GM12878 (cell line): Measurements from ENCODE around the gene PSMF1. TPM values are rescaled to one million over a fixed set of nuclear protein-coding genes. Genes with fewer than 3 reads are reported as not detected.

ENCODE experiments used
- ATAC-seq: fragments of 200-7000 bp; cut with Tn5 transposase; 3 replicates; pipeline ENCODE4 v1.9.1; 2020; ENCODE audit warnings: mild to moderate bottlenecking, moderate library complexity
- BruUV-seq: library from RNA; stranded (reverse); fragments of 400-500 nt; replicated peaks from 2 replicates; lab custom pipeline; 2021; lab: Mats Ljungman, UMichigan
- CTCF ChIA-PET: fragments of 300-600 bp; sonication (Branson Sonifier 250); formaldehyde crosslinking; extraction: SDS; loops from one replicate; lab custom pipeline; 2021; ENCODE audit warnings: inconsistent platforms; lab: Yijun Ruan, JAX
- POLR2A ChIA-PET: fragments of 350-600 bp; formaldehyde crosslinking; extraction: SDS; loops from one replicate; lab custom pipeline; 2021; ENCODE audit warnings: inconsistent platforms; lab: Charles Lee
- RAD21 ChIA-PET: fragments of 300-600 bp; sonication (Branson Sonifier 250); formaldehyde crosslinking; loops from one replicate; lab custom pipeline; 2023; ENCODE audit warnings: antibody characterized with exemption; ENCODE audit not compliant: unreplicated experiment; lab: Charles Lee
- SMC1A ChIA-PET: fragments of 300-600 bp; sonication (Branson Sonifier 250); formaldehyde crosslinking; loops from one replicate; lab custom pipeline; 2023; ENCODE audit not compliant: unreplicated experiment, uncharacterized antibody; lab: Charles Lee
- DNase-seq: peaks from one replicate; pipeline ENCODE4 v3.0.0-alpha.2; 2011; ENCODE audit warnings: low read depth, low spot score
- FAIRE-seq: peaks from 3 replicates; lab custom pipeline; 2011; peaks lifted over from hg19 to GRCh38; lab: Jason Lieb, UNC
- H2AFZ ChIP-seq: 2 replicates; pipeline ENCODE4 v1.6.0; 2011; ENCODE audit warnings: low read depth, low read length, control low read depth; ENCODE audit not compliant: control insufficient read depth
- H3K27ac ChIP-seq: 2 replicates; pipeline ENCODE4 v1.5.1; 2011; ENCODE audit warnings: control low read depth; ENCODE audit not compliant: control insufficient read depth, insufficient read depth
- H3K27me3 ChIP-seq, 2 experiments: replicated peaks in 1 of 2; 2 replicates each; pipeline versions ENCODE4 v1.6.0 to v1.6.1; 2011; ENCODE audit warnings: low read length in 1 of 2; ENCODE audit not compliant: control insufficient read depth in 2 of 2, insufficient read depth in 2 of 2
- H3K36me3 ChIP-seq, 2 experiments: 2 replicates each; pipeline ENCODE4 v1.5.1; 2011; ENCODE audit warnings: low read length in 1 of 2; ENCODE audit not compliant: control insufficient read depth in 2 of 2, insufficient read depth in 2 of 2
- H3K4me1 ChIP-seq: 2 replicates; pipeline ENCODE4 v1.6.1; 2011; ENCODE audit warnings: mild to moderate bottlenecking, low read length, moderate library complexity, mixed read lengths; ENCODE audit not compliant: control insufficient read depth, insufficient read depth
- H3K4me2 ChIP-seq: 2 replicates; pipeline ENCODE4 v1.6.0; 2011; ENCODE audit warnings: control low read depth; ENCODE audit not compliant: control insufficient read depth, insufficient read depth
- H3K4me3 ChIP-seq: fragments of 200-600 bp; sonication (generic); 2 replicates; pipeline ENCODE4 v1.5.1; 2016
- H3K79me2 ChIP-seq: 2 replicates; pipeline ENCODE4 v1.6.0; 2011; ENCODE audit warnings: low read length; ENCODE audit not compliant: control insufficient read depth, insufficient read depth
- H3K9ac ChIP-seq: 2 replicates; pipeline ENCODE4 v1.8.0; 2011; ENCODE audit warnings: low read length, control low read depth, mixed read lengths; ENCODE audit not compliant: control insufficient read depth, insufficient read depth
- H3K9me3 ChIP-seq: replicated peaks from 3 replicates; pipeline ENCODE4 v1.5.1; 2011; ENCODE audit warnings: mild to moderate bottlenecking, low read length; ENCODE audit not compliant: control insufficient read depth, insufficient read depth
- H4K20me1 ChIP-seq: 2 replicates; pipeline ENCODE4 v1.6.0; 2011; ENCODE audit not compliant: control insufficient read depth, insufficient read depth
- ASH2L ChIP-seq: fragments of 300-600, 200-600 bp; sonication (generic); IDR thresholded peaks from 2 replicates; pipeline ENCODE4 v1.6.1; 2017; ENCODE audit warnings: low read depth, mild to moderate bottlenecking, borderline replicate concordance
- ATF2 ChIP-seq: IDR thresholded peaks from 2 replicates; pipeline ENCODE4 v1.6.1; 2012; ENCODE audit warnings: low read length, inconsistent platforms
- ATF3 ChIP-seq: IDR thresholded peaks from 2 replicates; pipeline ENCODE4 v1.6.1; 2011; ENCODE audit warnings: low read depth, mild to moderate bottlenecking, low read length, moderate library complexity, borderline replicate concordance; ENCODE audit errors: extremely low read depth
- CREM ChIP-seq: IDR thresholded peaks from 2 replicates; pipeline ENCODE4 v1.6.1; 2014; ENCODE audit warnings: antibody characterized with exemption, low read depth
- E2F4 ChIP-seq: IDR thresholded peaks from 2 replicates; pipeline ENCODE4 v1.6.1; 2012; ENCODE audit warnings: low read depth, low read length, improper control_type of control experiment
- FOXK2 ChIP-seq: fragments of 450-650 bp; IDR thresholded peaks from 2 replicates; pipeline ENCODE4 v1.6.1; 2017; ENCODE audit warnings: mild to moderate bottlenecking, moderate library complexity
- HDAC2 ChIP-seq: fragments of 200-600 bp; sonication (generic); IDR thresholded peaks from 2 replicates; pipeline ENCODE4 v1.6.1; 2017
- IRF4 ChIP-seq: IDR thresholded peaks from 2 replicates; pipeline ENCODE4 v1.6.1; 2011; ENCODE audit warnings: low read depth, low read length
- IRF5 ChIP-seq: fragments of 450-650 bp; IDR thresholded peaks from 2 replicates; pipeline ENCODE4 v1.6.1; 2017; ENCODE audit warnings: borderline replicate concordance
- KAT2A ChIP-seq: conservative IDR thresholded peaks from 2 replicates; pipeline ENCODE4 v1.6.1; 2011; ENCODE audit warnings: low read depth, low read length; ENCODE audit not compliant: control insufficient read depth
- NBN ChIP-seq: fragments of 450-650 bp; IDR thresholded peaks from 2 replicates; pipeline ENCODE4 v1.6.1; 2016
- RELB ChIP-seq: fragments of 450-650 bp; IDR thresholded peaks from 2 replicates; pipeline ENCODE4 v1.6.1; 2017; ENCODE audit warnings: low read depth, mild to moderate bottlenecking, moderate library complexity
- SIN3A ChIP-seq: IDR thresholded peaks from 2 replicates; pipeline ENCODE4 v1.6.1; 2012; ENCODE audit warnings: low read depth, low read length, improper control_type of control experiment
- SKIL ChIP-seq: fragments of 450-650 bp; IDR thresholded peaks from 2 replicates; pipeline ENCODE4 v1.6.1; 2017; ENCODE audit warnings: mild to moderate bottlenecking, low read depth, inconsistent platforms; ENCODE audit not compliant: poor library complexity, severe bottlenecking
- SMAD1 ChIP-seq: fragments of 450-650 bp; IDR thresholded peaks from 2 replicates; pipeline ENCODE4 v1.6.1; 2018; ENCODE audit warnings: mild to moderate bottlenecking, low read depth; ENCODE audit not compliant: partially characterized antibody
- STAT3 ChIP-seq: IDR thresholded peaks from 2 replicates; pipeline ENCODE4 v1.6.1; 2011; ENCODE audit warnings: low read depth, low read length, improper control_type of control experiment
- ZBED1 ChIP-seq: IDR thresholded peaks from 2 replicates; pipeline ENCODE4 v1.6.1; 2016; ENCODE audit warnings: borderline replicate concordance
- ZNF207 ChIP-seq: fragments of 450-650 bp; IDR thresholded peaks from 2 replicates; pipeline ENCODE4 v1.6.1; 2014; ENCODE audit warnings: antibody characterized with exemption, mild to moderate bottlenecking, borderline replicate concordance
- WGBS: methylation state at CpG from one replicate; pipeline ENCODE4 v1.1.6; 2016; ENCODE audit warnings: low lambda C conversion rate; ENCODE audit not compliant: insufficient replicate concordance, insufficient coverage; ENCODE audit errors: missing lambda C conversion rate; 5-methylcytosine and 5-hydroxymethylcytosine counted together
- in situ Hi-C: fragments of 300-500 bp; cut with MboI; formaldehyde crosslinking; loops from 9 replicates; pipeline ENCODE4 v1.14.3; 2018; ENCODE audit warnings: mixed read lengths
- intact Hi-C: fragments of 100-400 bp; cut with micrococcal nuclease; formaldehyde crosslinking; loops from one replicate; pipeline ENCODE4 v1.14.2; 2022; ENCODE audit not compliant: unreplicated experiment
- polyA plus RNA-seq, 11 experiments: library from polyadenylated mRNA; depleted of rRNA in 4 of 11; unstranded in 6 of 11; stranded (reverse) in 5 of 11; fragments of >200 nt; fragmentation: Nextera tagmentation in 4 of 11; fragmentation: Illumina TruSeq in 1 of 11; extraction: Ambion mirVana in 4 of 11; extraction: Trizol in 1 of 11; gene quantifications; 1 replicate in 1 of 11; 2 replicates in 10 of 11; pipeline versions ENCODE4 v1.2.1 to v1.2.3, GENCODE V29; 2011 to 2016; ENCODE audit warnings: inconsistent platforms in 2 of 11, missing spikeins in 2 of 11, low read depth in 1 of 11
- total RNA-seq, 4 experiments: library from RNA; depleted of rRNA in 3 of 4; stranded (reverse); fragments of >200 nt in 3 of 4; fragmentation: Illumina TruSeq in 1 of 4; extraction: Trizol in 1 of 4; gene quantifications; 2 replicates each; pipeline versions ENCODE4 v1.2.1 to v1.2.3, GENCODE V29; 2013 to 2021

PSMF1 gene
- total and polyA plus RNA-seq, 10 of the 15 experiments (the other 5 are each of a cell fraction or from before 2014, with no cell fraction given): 14.2 to 173 (median 40.6) TPM

- FAIRE-seq: no peak
- Histone ChIP-seq H3K4me2 (no peak overlapping the region), H3K4me1 (no peaks in the 10 kb centered on the region; the same call in 1 of the 2 replicates), H3K27ac (no peak overlapping the region), H3K9me3 (no peaks in the 10 kb centered on the region), H3K9ac (no peak overlapping the region), H3K27me3 (no peaks in the 10 kb centered on the region), H3K4me3 (no peak overlapping the region), H2AFZ (no peak overlapping the region), H3K36me3 (peaks cover 9 to 17% of the 10 kb centered on the region in 2 experiments), H4K20me1 (no peaks in the 10 kb centered on the region), H3K79me2 (no peaks in the 10 kb centered on the region)
- DNase-seq: no peak
- no peak for ATAC-seq
- ChIA-PET RAD21 (no interaction called here), CTCF (interaction anchor here (0.7 to 1.1 kb wide), 2 partner anchors 8 to 36 kb away, joined by 3 to 7 read pairs; no protein-coding TSS in a partner anchor), POLR2A (no interaction called here), SMC1A (no interaction called here)
- TF ChIP-seq NBN: no peak
- TF ChIP-seq ATF3: no peak
- no peak for TF ChIP-seq STAT3
- no peak for TF ChIP-seq FOXK2
- TF ChIP-seq SKIL: no peak
- no peak for TF ChIP-seq HDAC2
- no peak for TF ChIP-seq ZBED1
- no peak for TF ChIP-seq SMAD1
- TF ChIP-seq IRF5: no peak
- TF ChIP-seq IRF4: no peak
- TF ChIP-seq SIN3A: no peak
- no peak for TF ChIP-seq RELB
- TF ChIP-seq E2F4: no peak
- no peak for TF ChIP-seq KAT2A
- TF ChIP-seq ATF2: no peak
- no peak for TF ChIP-seq CREM
- no peak for TF ChIP-seq ZNF207
- TF ChIP-seq ASH2L: no peak
- in situ Hi-C loops (no loop called here), intact Hi-C loops (no loop called here)
- no TSS peak for BruUV-seq
- WGBS: 98% methylated on average over 5 of the region's 5 CpGs
Observed at GRCh38 chr20:1146957-1147356, 28.6 kb downstream of the PSMF1 start.
